ENCODE measurements around the gene SOHLH1. TPM values are rescaled to one million over a fixed set of nuclear protein-coding genes. Genes with fewer than 3 reads are reported as not detected.

Gene SOHLH1
- total and polyA plus RNA-seq, 2 experiments from 2014 or later: not detected

DNA sequence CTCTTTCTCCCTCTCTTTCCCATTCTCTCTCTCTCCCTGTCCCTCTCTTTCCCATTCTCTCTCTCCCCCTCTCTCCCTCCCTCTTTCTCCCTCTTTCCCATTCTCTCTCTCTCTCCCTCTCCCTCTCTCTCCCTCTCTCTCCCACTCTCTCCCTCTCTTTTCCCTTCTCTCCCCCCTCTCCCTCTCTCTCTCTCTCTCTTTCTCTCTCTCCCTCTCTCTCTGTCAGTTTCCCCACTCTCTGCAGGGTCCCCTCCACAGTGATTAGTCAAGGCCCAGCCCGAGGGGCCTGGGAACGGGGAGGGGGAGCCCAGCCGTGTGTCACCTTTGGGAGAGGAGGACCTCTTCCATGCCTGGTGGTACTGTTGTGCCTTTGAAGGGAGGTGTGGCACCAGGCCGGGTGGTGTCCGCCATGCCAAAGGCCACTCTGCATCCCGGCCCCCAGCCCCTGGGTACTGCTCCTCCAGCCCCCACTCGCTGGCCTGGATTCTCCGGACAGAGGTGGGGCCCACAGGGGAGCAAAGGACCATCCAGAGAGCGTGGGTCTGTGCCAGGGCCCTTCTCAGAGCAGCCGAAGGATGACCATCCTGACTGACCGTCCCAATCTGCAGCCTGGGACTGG lies 28.1 kb upstream of the SOHLH1 start:
- H3K4me3 ChIP-seq: no peak overlapping the region
- TF ChIP-seq, protein P1, sequence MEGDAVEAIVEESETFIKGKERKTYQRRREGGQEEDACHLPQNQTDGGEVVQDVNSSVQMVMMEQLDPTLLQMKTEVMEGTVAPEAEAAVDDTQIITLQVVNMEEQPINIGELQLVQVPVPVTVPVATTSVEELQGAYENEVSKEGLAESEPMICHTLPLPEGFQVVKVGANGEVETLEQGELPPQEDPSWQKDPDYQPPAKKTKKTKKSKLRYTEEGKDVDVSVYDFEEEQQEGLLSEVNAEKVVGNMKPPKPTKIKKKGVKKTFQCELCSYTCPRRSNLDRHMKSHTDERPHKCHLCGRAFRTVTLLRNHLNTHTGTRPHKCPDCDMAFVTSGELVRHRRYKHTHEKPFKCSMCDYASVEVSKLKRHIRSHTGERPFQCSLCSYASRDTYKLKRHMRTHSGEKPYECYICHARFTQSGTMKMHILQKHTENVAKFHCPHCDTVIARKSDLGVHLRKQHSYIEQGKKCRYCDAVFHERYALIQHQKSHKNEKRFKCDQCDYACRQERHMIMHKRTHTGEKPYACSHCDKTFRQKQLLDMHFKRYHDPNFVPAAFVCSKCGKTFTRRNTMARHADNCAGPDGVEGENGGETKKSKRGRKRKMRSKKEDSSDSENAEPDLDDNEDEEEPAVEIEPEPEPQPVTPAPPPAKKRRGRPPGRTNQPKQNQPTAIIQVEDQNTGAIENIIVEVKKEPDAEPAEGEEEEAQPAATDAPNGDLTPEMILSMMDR (IDR thresholded peaks at IDR 0.05; ENCODE audit: low read depth, low read length): no peak
- DNase-seq (ENCODE audit: low read depth in 1 of 2, low spot score in 1 of 2): no peak

GRCh38 chr9:135726138-135726853 lies 27.0 kb upstream of the SOHLH1 start:
- DNase-seq (ENCODE audit: low read depth in 1 of 2, low spot score in 1 of 2): no peak
- TF ChIP-seq, protein P1 (IDR thresholded peaks at IDR 0.05; ENCODE audit: low read depth, low read length): peak; percentile 9
- Histone ChIP-seq H3K27me3 (no peaks in the 10 kb centered on the region), H3K4me1 (ENCODE audit: low read depth) (no peaks in the 10 kb centered on the region), H3K27ac (no peak overlapping the region), H3K36me3 (no peaks in the 10 kb centered on the region), H3K4me3 (no peak overlapping the region), H3K9me3 (ENCODE audit: low read depth) (no peaks in the 10 kb centered on the region)

More for the DNA sequence above, 28.1 kb upstream of the SOHLH1 start:
- H3K27ac ChIP-seq: no peak overlapping the region
- no peaks in the 10 kb centered on the region for H3K36me3 ChIP-seq
- H3K27me3 ChIP-seq: no peaks in the 10 kb centered on the region
- no peaks in the 10 kb centered on the region for H3K9me3 ChIP-seq (ENCODE audit: low read depth)
- H3K4me1 ChIP-seq (ENCODE audit: low read depth): no peaks in the 10 kb centered on the region

- Histone ChIP-seq H3K9me3 (ENCODE audit: low read depth) (no peaks in the 10 kb centered on the region), H3K27me3 (no peaks in the 10 kb centered on the region), H3K27ac (no peak overlapping the region), H3K4me1 (ENCODE audit: low read depth) (no peaks in the 10 kb centered on the region), H3K36me3 (no peaks in the 10 kb centered on the region), H3K4me3 (no peak overlapping the region)
- TF ChIP-seq, protein P1 (IDR thresholded peaks at IDR 0.05; ENCODE audit: low read depth, low read length): no peak
- peak in 1 of 2 donors; percentile 8 for DNase-seq (ENCODE audit: low read depth in 1 of 2, low spot score in 1 of 2)
Observed at GRCh38 chr9:135724186-135724787, 25.0 kb upstream of the SOHLH1 start.

- no peaks in the 10 kb centered on the region for H3K4me1 ChIP-seq (ENCODE audit: low read depth)
- peaks cover 12% of the 10 kb centered on the region for H3K27me3 ChIP-seq
- H3K9me3 ChIP-seq (ENCODE audit: low read depth): no peaks in the 10 kb centered on the region
- H3K4me3 ChIP-seq: no peak overlapping the region
- no peak for DNase-seq (ENCODE audit: low read depth in 1 of 2, low spot score in 1 of 2)
- TF ChIP-seq, protein P1 (IDR thresholded peaks at IDR 0.05; ENCODE audit: low read depth, low read length): no peak
- no peaks in the 10 kb centered on the region for H3K36me3 ChIP-seq
- no peak overlapping the region for H3K27ac ChIP-seq
Observed at GRCh38 chr9:135722365-135722764, 23.1 kb upstream of the SOHLH1 start.

DNA sequence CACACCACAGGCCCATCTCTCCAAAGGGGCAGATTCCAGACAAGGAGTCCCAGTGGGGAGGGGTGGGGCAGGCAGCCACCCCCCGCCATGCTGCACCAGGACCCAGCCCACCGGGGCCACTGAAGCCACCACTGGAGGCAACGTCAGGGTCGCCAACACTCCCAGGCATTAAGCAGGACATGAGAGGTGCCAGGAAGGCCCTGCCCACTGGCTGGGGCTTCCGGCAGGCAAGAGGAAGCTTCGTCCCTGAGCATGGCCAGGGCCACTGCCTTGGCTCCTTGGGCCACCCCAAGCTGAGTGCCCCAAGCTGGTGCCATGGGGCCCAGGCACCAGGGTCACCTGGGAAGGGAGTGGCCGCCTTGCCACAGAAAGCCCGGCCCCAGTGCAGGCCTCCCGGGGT lies 20.2 kb upstream of the SOHLH1 start:
- peaks cover 41% of the 10 kb centered on the region for H3K27me3 ChIP-seq
- H3K27ac ChIP-seq: no peak overlapping the region
- no peak overlapping the region for H3K4me3 ChIP-seq
- DNase-seq (ENCODE audit: low read depth in 1 of 2, low spot score in 1 of 2): no peak
- TF ChIP-seq, protein P1 (IDR thresholded peaks at IDR 0.05; ENCODE audit: low read depth, low read length): no peak
- H3K36me3 ChIP-seq: no peaks in the 10 kb centered on the region
- no peaks in the 10 kb centered on the region for H3K9me3 ChIP-seq (ENCODE audit: low read depth)
- no peaks in the 10 kb centered on the region for H3K4me1 ChIP-seq (ENCODE audit: low read depth)

All from cardiac muscle cell (in vitro differentiated cells and primary cell).